Measurements from ENCODE around the gene KDSR. TPM values are rescaled to one million over a fixed set of nuclear protein-coding genes. Genes with fewer than 3 reads are reported as not detected.
A peak's percentile ranks its signal among the peaks of the same experiment; 100 is the strongest.

KDSR gene
- total RNA-seq, 1 donor from 2014 or later = 35.7 TPM

GRCh38 chr18:63302636-63303405, 64.2 kb downstream of the KDSR start:
- H3K4me1 Mint-ChIP-seq = peaks cover 71% of the 10 kb centered on the region
- H3K36me3 Mint-ChIP-seq (ENCODE audit: low read depth) = peaks cover 6% of the 10 kb centered on the region
- H3K4me3 Mint-ChIP-seq = peak overlapping the region; percentile 29
- no peaks in the 10 kb centered on the region for H3K27me3 Mint-ChIP-seq (ENCODE audit: low read depth)
- H3K27ac Mint-ChIP-seq (ENCODE audit: unreplicated experiment) = no peak overlapping the region
- H3K9me3 Mint-ChIP-seq = no peaks in the 10 kb centered on the region
- TF ChIP-seq CTCF (conservative IDR thresholded peaks at IDR 0.05) = no peak
- DNase-seq (ENCODE audit: low read depth, low spot score) = no peak

- DNase-seq (ENCODE audit: low read depth, low spot score) = no peak
- Mint-ChIP-seq H3K27ac (ENCODE audit: unreplicated experiment) (no peak overlapping the region), H3K4me3 (no peak overlapping the region), H3K4me1 (peaks cover 65% of the 10 kb centered on the region), H3K27me3 (ENCODE audit: low read depth) (no peaks in the 10 kb centered on the region), H3K9me3 (no peaks in the 10 kb centered on the region), H3K36me3 (ENCODE audit: low read depth) (peaks cover 6% of the 10 kb centered on the region)
- no peak for TF ChIP-seq CTCF (conservative IDR thresholded peaks at IDR 0.05)
These were observed 64.8 kb downstream of the KDSR start for GRCh38 chr18:63302220-63302619.

GRCh38 chr18:63301434-63301833, 65.6 kb downstream of the KDSR start:
- no peak for TF ChIP-seq CTCF (conservative IDR thresholded peaks at IDR 0.05)
- no peak overlapping the region for H3K4me3 Mint-ChIP-seq
- no peaks in the 10 kb centered on the region for H3K27me3 Mint-ChIP-seq (ENCODE audit: low read depth)
- H3K4me1 Mint-ChIP-seq = peaks cover 57% of the 10 kb centered on the region
- no peak for DNase-seq (ENCODE audit: low read depth, low spot score)
- H3K36me3 Mint-ChIP-seq (ENCODE audit: low read depth) = peaks cover 6% of the 10 kb centered on the region
- no peak overlapping the region for H3K27ac Mint-ChIP-seq (ENCODE audit: unreplicated experiment)
- H3K9me3 Mint-ChIP-seq = no peaks in the 10 kb centered on the region

GRCh38 chr18:63299837-63300745, 66.9 kb downstream of the KDSR start:
- H3K9me3 Mint-ChIP-seq = no peaks in the 10 kb centered on the region
- H3K27me3 Mint-ChIP-seq (ENCODE audit: low read depth) = no peaks in the 10 kb centered on the region
- DNase-seq (ENCODE audit: low read depth, low spot score) = no peak
- TF ChIP-seq CTCF (conservative IDR thresholded peaks at IDR 0.05) = no peak
- peak overlapping the region; percentile 4 for H3K4me3 Mint-ChIP-seq
- peaks cover 51% of the 10 kb centered on the region for H3K4me1 Mint-ChIP-seq
- H3K27ac Mint-ChIP-seq (ENCODE audit: unreplicated experiment) = peak overlapping the region; percentile 85
- H3K36me3 Mint-ChIP-seq (ENCODE audit: low read depth) = peaks cover 12% of the 10 kb centered on the region

GRCh38 chr18:63298400-63299365, 68.3 kb downstream of the KDSR start:
- Mint-ChIP-seq H3K9me3 (no peaks in the 10 kb centered on the region), H3K36me3 (ENCODE audit: low read depth) (peaks cover 13% of the 10 kb centered on the region), H3K4me3 (no peak overlapping the region), H3K27ac (ENCODE audit: unreplicated experiment) (peak overlapping the region; percentile 85), H3K27me3 (ENCODE audit: low read depth) (no peaks in the 10 kb centered on the region), H3K4me1 (peaks cover 47% of the 10 kb centered on the region)
- no peak for DNase-seq (ENCODE audit: low read depth, low spot score)
- no peak for TF ChIP-seq CTCF (conservative IDR thresholded peaks at IDR 0.05)
